ENCODE measurements around the gene CCDC158.
"Not testable (repeated sequence)": the region's sequence is repeated elsewhere in the genome, so short reads cannot be mapped to it uniquely, and the experiment has no call there.

The CCDC158 gene

GRCh38 chr4:76458825-76459224 is 37.9 kb upstream of the CCDC158 start:
- DNase-seq = no peak
- Histone ChIP-seq H3K4me3 (no peak overlapping the region), H3K9me3 (peaks cover 0 to 8% (median 7%) of the 10 kb centered on the region in 3 donors), H3K36me3 (no peaks in the 10 kb centered on the region), H3K27ac (peak overlapping the region in 1 of 2 donors; percentile 53), H3K4me1 (peaks cover 0 to 6% (median 3%) of the 10 kb centered on the region in 4 donors), H3K27me3 (no peaks in the 10 kb centered on the region)
- intact Hi-C loops (cut with DNase I; ENCODE audit: low total_unique reads) = no loop called here
- TF ChIP-seq CTCF (IDR thresholded peaks at IDR 0.05) = no peak

- no peak for DNase-seq
- TF ChIP-seq CTCF (IDR thresholded peaks at IDR 0.05) = no peak
- H3K9me3 ChIP-seq = peaks cover 0 to 2% (median 2%) of the 10 kb centered on the region in 3 donors
- H3K4me1 ChIP-seq = peaks cover 0 to 6% (median 3%) of the 10 kb centered on the region in 4 donors
- intact Hi-C loops (cut with DNase I; ENCODE audit: low total_unique reads) = no loop called here
- no peak overlapping the region for H3K27ac ChIP-seq
- H3K27me3 ChIP-seq = no peaks in the 10 kb centered on the region
- H3K36me3 ChIP-seq = no peaks in the 10 kb centered on the region
- no peak overlapping the region for H3K4me3 ChIP-seq
Observed at GRCh38 chr4:76458297-76458696, 37.4 kb upstream of the CCDC158 start.

- H3K36me3 ChIP-seq = no peaks in the 10 kb centered on the region
- no peak overlapping the region for H3K27ac ChIP-seq
- TF ChIP-seq CTCF (IDR thresholded peaks at IDR 0.05) = no peak
- no peak overlapping the region for H3K4me3 ChIP-seq
- intact Hi-C loops (cut with DNase I; ENCODE audit: low total_unique reads) = no loop called here
- peaks cover 0 to 6% (median 3%) of the 10 kb centered on the region in 4 donors for H3K4me1 ChIP-seq
- DNase-seq = no peak
- no peaks in the 10 kb centered on the region for H3K27me3 ChIP-seq
- H3K9me3 ChIP-seq = no peaks in the 10 kb centered on the region
Observed at GRCh38 chr4:76457885-76458284, 36.9 kb upstream of the CCDC158 start.

GRCh38 chr4:76454073-76454472 is 33.1 kb upstream of the CCDC158 start:
- H3K4me1 ChIP-seq; H3K9me3 ChIP-seq; H3K36me3 ChIP-seq; H3K27ac ChIP-seq; intact Hi-C loops (cut with DNase I; ENCODE audit: low total_unique reads); H3K27me3 ChIP-seq; H3K4me3 ChIP-seq; DNase-seq: not testable (repeated sequence)

- H3K36me3 ChIP-seq = no peaks in the 10 kb centered on the region
- H3K27ac ChIP-seq = no peak overlapping the region
- H3K9me3 ChIP-seq = no peaks in the 10 kb centered on the region
- peaks cover 0 to 9% (median under 1%) of the 10 kb centered on the region in 4 donors for H3K4me1 ChIP-seq
- TF ChIP-seq CTCF (IDR thresholded peaks at IDR 0.05) = no peak
- H3K4me3 ChIP-seq = no peak overlapping the region
- intact Hi-C loops (cut with DNase I; ENCODE audit: low total_unique reads) = no loop called here
- DNase-seq = no peak
- H3K27me3 ChIP-seq = no peaks in the 10 kb centered on the region
Observed at GRCh38 chr4:76453232-76453631, 32.3 kb upstream of the CCDC158 start.

- Histone ChIP-seq H3K9me3 (no peaks in the 10 kb centered on the region), H3K27ac (peak overlapping the region in 1 of 2 donors; percentile 8), H3K4me3 (no peak overlapping the region), H3K4me1 (peaks cover 0 to 29% (median 10%) of the 10 kb centered on the region in 4 donors), H3K36me3 (no peaks in the 10 kb centered on the region), H3K27me3 (no peaks in the 10 kb centered on the region)
- DNase-seq = no peak
- no peak for TF ChIP-seq CTCF (IDR thresholded peaks at IDR 0.05)
- intact Hi-C loops (cut with DNase I; ENCODE audit: low total_unique reads) = no loop called here
Observed at GRCh38 chr4:76449833-76450232, 28.9 kb upstream of the CCDC158 start.
